Body of pancreas (tissue), 4 donors: Measurements from ENCODE around the gene TSPAN33.

Source experiments
- POLR2A ChIP-seq, 3 donors: fragments of 450-650 bp; IDR thresholded peaks; one replicate each; pipeline ENCODE4 v1.6.1; 2016; ENCODE audit warnings: antibody characterized with exemption in 3 of 3, mild to moderate bottlenecking in 2 of 3
- TF ChIP-seq, protein P1 (sequence below), 7 experiments: fragments of 450-650 bp in 4 of 7; fragments of 200-600 bp in 3 of 7; sonication (generic) in 3 of 7; IDR thresholded peaks; one replicate each; pipeline ENCODE4 v1.5.1; 2016 to 2019; ENCODE audit warnings: antibody characterized with exemption in 7 of 7

DNA sequence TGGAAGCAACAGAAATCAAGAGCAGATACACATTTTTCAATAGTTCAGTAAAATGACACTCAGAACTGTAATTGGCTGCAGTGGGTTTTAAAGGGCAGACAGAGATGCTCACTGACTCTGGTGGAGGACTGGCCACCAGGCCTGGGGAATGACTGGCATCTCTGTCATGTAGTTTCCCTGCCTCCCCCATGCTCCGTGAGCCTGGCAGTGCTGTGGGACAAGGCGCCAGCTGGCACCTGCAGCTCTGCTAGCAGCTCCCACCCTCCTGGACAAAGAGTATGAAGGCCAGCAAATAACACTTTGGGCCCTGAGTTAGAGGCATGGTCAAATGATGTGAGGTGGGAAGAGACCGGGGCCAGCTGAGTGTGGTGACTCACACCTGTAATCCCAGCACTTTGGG is 15.0 kb downstream of the TSPAN33 start:
- TF ChIP-seq, protein P1, sequence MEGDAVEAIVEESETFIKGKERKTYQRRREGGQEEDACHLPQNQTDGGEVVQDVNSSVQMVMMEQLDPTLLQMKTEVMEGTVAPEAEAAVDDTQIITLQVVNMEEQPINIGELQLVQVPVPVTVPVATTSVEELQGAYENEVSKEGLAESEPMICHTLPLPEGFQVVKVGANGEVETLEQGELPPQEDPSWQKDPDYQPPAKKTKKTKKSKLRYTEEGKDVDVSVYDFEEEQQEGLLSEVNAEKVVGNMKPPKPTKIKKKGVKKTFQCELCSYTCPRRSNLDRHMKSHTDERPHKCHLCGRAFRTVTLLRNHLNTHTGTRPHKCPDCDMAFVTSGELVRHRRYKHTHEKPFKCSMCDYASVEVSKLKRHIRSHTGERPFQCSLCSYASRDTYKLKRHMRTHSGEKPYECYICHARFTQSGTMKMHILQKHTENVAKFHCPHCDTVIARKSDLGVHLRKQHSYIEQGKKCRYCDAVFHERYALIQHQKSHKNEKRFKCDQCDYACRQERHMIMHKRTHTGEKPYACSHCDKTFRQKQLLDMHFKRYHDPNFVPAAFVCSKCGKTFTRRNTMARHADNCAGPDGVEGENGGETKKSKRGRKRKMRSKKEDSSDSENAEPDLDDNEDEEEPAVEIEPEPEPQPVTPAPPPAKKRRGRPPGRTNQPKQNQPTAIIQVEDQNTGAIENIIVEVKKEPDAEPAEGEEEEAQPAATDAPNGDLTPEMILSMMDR (IDR thresholded peaks at IDR 0.05): no peak
- TF ChIP-seq POLR2A (IDR thresholded peaks at IDR 0.05): no peak
